ENCODE measurements around the gene FBXL7. TPM values are rescaled to one million over a fixed set of nuclear protein-coding genes. Genes with fewer than 3 reads are reported as not detected.

The FBXL7 gene
- total RNA-seq, 1 donor from 2014 or later = 8.0 TPM

DNA sequence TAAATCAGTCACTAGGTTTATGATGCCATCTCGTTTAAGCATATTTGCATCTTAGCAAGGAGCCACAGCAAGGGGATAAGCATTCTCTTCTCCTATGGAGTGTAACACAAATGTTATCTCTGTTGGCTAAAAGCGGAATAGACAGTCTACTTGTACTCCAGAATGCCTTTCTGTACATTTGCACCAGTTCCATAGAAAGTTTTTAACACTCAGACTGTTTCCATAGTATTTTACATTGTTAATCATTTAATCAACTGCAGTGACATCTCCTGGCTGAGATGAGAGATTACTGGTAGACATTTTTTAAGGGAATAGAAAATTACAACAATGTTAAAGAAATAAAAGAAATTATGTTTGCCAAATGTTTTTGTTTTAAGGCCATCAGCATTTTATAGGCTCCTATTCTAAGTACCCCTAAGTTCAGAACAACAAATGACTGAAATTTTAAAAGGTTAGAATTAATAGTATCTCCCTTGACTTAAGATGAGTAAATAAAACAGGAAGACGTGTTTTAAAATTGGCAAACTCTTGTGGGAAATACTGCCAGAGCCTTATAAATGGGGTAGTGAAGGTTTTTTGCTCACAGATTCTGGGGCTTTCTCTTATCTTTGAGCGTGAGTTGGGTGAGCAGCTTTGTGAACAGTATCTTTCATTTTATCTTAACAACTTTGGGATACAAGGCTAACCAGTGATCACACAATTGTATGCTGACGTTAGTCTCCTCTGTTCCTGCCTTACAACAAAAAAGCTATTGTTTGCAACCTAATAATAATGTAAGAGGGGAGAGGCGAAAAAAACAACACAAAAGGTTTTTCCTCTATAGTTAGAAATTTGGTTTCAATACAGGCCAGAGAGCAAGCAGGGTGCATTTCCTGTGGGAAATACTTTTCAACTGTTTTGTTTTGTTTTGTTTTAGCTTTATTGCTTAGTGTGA, 294.3 kb downstream of the FBXL7 start:
- Histone ChIP-seq H3K4me3 (no peak overlapping the region), H3K36me3 (no peaks in the 10 kb centered on the region), H3K27ac (no peak overlapping the region), H3K27me3 (ENCODE audit: low read depth) (no peaks in the 10 kb centered on the region), H3K9me3 (no peaks in the 10 kb centered on the region), H3K4me1 (peaks cover 24% of the 10 kb centered on the region)
- DNase-seq = no peak
- intact Hi-C loops (cut with DNase I) = no loop called here
- TF ChIP-seq, protein P1, sequence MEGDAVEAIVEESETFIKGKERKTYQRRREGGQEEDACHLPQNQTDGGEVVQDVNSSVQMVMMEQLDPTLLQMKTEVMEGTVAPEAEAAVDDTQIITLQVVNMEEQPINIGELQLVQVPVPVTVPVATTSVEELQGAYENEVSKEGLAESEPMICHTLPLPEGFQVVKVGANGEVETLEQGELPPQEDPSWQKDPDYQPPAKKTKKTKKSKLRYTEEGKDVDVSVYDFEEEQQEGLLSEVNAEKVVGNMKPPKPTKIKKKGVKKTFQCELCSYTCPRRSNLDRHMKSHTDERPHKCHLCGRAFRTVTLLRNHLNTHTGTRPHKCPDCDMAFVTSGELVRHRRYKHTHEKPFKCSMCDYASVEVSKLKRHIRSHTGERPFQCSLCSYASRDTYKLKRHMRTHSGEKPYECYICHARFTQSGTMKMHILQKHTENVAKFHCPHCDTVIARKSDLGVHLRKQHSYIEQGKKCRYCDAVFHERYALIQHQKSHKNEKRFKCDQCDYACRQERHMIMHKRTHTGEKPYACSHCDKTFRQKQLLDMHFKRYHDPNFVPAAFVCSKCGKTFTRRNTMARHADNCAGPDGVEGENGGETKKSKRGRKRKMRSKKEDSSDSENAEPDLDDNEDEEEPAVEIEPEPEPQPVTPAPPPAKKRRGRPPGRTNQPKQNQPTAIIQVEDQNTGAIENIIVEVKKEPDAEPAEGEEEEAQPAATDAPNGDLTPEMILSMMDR (IDR thresholded peaks at IDR 0.05) = peak; percentile 20
- no peak for ATAC-seq

DNA sequence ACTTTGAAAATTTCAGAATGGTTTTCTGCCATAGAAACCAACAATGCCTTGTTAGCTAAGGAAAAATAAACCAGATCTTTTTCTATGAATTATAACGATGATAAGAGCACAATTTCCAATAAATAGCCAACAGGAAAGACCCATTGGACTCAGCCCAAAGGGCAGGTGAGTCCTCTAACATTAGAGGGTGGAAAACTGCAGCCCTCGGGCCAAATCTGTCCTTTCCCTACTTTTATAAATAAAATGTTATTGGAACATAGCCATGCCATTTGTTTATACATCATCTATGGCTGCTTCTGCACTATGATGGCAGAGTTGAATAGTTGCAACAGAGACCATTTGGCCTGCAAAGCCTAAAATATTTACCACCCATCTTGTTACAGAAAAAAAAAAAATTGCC, 296.1 kb downstream of the FBXL7 start:
- no peaks in the 10 kb centered on the region for H3K36me3 ChIP-seq
- no peak overlapping the region for H3K4me3 ChIP-seq
- ATAC-seq (no peak), DNase-seq (no peak)
- TF ChIP-seq, protein P1 (IDR thresholded peaks at IDR 0.05) = no peak
- no peak overlapping the region for H3K27ac ChIP-seq
- peaks cover 24% of the 10 kb centered on the region for H3K4me1 ChIP-seq
- no peaks in the 10 kb centered on the region for H3K9me3 ChIP-seq
- H3K27me3 ChIP-seq (ENCODE audit: low read depth) = no peaks in the 10 kb centered on the region
- intact Hi-C loops (cut with DNase I) = no loop called here

DNA sequence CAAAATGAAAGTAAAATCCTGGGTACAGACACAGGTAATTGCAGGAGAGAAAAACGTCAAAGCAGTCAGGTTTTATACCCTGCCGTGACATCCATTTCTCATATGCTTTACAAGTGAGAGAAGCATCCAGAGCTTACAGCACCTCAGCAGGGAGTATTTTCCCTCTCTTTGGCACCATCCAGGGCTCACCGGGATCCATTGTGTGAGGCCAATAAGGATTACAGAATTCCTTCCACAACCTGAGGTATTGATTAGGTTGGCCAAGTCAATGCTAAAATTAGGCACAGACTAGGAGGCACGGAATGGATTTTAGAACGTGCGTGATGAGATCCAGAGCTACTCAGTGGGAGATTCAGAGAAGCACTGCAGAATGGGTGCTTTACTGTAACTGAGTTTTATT, 296.6 kb downstream of the FBXL7 start:
- Histone ChIP-seq H3K27me3 (ENCODE audit: low read depth) (no peaks in the 10 kb centered on the region), H3K36me3 (no peaks in the 10 kb centered on the region), H3K4me1 (peaks cover 24% of the 10 kb centered on the region), H3K27ac (no peak overlapping the region), H3K4me3 (no peak overlapping the region), H3K9me3 (no peaks in the 10 kb centered on the region)
- ATAC-seq (no peak), DNase-seq (no peak)
- intact Hi-C loops (cut with DNase I) = no loop called here
- TF ChIP-seq, protein P1 (IDR thresholded peaks at IDR 0.05) = no peak

DNA sequence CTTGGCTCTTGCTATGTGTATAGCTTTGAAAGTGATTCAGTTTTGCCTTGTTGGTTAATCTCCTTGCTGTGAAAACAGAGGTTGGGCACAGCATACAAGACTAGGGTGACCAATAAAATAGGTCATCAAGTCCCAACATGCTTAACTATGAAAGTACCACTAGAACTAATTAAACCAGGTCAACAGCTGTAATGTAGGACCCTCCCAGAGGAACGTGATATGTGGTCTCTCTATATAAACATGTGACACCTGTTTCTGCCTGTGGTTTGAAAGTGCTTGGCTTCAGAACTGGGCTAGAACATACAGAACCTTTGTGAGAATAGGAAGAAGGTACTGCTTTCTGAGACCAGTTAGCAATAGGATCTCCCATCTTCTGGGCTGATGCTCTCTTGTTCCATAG, 297.1 kb downstream of the FBXL7 start:
- Histone ChIP-seq H3K4me3 (no peak overlapping the region), H3K27me3 (ENCODE audit: low read depth) (no peaks in the 10 kb centered on the region), H3K27ac (no peak overlapping the region), H3K9me3 (no peaks in the 10 kb centered on the region), H3K36me3 (no peaks in the 10 kb centered on the region), H3K4me1 (peaks cover 24% of the 10 kb centered on the region)
- TF ChIP-seq, protein P1 (IDR thresholded peaks at IDR 0.05) = no peak
- no peak for DNase-seq
- no peak for ATAC-seq
- intact Hi-C loops (cut with DNase I) = no loop called here

DNA sequence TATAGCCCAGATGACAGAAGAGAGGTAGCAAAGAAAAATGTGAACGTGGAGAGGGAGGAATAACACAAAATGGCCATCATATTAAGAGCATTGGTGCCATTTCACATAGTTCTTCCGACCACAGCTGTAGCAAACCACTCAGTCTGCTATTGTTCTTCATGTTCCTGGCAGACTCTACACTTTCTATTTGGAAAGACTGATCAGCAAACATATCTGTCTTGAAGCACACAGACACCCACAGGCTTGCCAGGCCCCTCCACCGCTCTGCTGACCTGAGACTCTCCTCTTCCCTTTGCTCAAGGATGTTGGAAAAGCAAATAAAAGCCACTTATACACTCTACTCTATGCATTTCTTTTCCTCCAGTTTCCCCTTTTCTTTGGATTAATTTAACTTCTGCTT, 298.0 kb downstream of the FBXL7 start:
- Histone ChIP-seq H3K27me3 (ENCODE audit: low read depth) (no peaks in the 10 kb centered on the region), H3K27ac (no peak overlapping the region), H3K4me1 (peaks cover 24% of the 10 kb centered on the region), H3K36me3 (no peaks in the 10 kb centered on the region), H3K9me3 (no peaks in the 10 kb centered on the region), H3K4me3 (no peak overlapping the region)
- TF ChIP-seq, protein P1 (IDR thresholded peaks at IDR 0.05) = no peak
- ATAC-seq (peak in 1 of 2 donors; percentile 32), DNase-seq (no peak)
- intact Hi-C loops (cut with DNase I) = no loop called here

All from lower lobe of right lung (tissue), 2 donors.